GM21717 (cell line): Measurements from ENCODE around the gene RAD51B.
"Not testable (repeated sequence)": the region's sequence is repeated elsewhere in the genome, so short reads cannot be mapped to it uniquely, and the experiment has no call there.

Source experiments
- ATAC-seq: cut with Tn5 transposase; IDR thresholded peaks from one replicate; pipeline ENCODE4 v1.9.1; 2021; ENCODE audit warnings: mild to moderate bottlenecking, moderate library complexity; ENCODE audit not compliant: unreplicated experiment

Gene RAD51B

GRCh38 chr14:68652433-68652690, 832.8 kb downstream of the RAD51B start:
- ATAC-seq = no peak

DNA sequence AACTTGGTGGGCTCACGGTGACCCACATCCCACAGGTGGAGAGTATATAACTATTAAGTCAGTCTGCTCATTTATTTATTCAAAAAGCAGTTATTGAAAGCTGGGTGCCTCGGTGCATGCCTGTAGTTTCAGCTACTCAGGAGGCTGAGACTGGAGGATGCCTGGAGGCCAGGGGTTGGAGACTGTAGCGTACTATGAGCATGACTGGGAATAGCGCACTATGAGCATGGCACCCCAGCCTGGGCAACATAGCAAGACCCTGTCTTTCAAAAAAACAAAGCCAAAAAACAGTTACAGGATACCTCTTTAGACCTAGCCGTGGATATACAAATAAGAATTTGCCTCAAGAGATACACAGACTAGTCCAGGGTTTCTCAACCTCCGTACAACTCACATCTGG, 833.5 kb downstream of the RAD51B start:
- ATAC-seq = no peak

- ATAC-seq = no peak
These were observed 834.2 kb downstream of the RAD51B start for GRCh38 chr14:68653804-68654203.

DNA sequence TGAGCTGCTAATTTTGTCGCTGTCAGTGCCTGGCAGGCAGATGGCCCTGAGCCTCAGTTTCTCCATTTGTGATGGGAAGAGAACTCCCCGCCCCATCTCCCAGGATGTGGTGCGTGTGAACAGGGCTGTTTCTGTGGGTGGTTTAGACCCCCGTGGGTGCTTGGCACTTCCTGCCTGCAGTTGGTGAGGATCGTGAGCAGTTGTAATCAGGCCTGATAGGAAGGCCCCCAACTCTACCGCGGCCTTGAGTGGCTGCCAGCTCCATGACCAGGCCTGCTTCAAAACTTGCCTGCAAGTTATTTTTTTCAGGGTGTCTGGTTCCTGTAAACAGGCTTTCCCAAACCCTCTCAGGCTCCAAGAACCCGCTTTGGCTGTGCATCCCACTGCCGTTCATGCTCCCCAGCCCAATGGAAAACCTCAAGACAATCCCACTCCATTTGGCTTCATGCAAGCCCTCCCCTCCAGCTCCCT, 834.9 kb downstream of the RAD51B start:
- ATAC-seq = no peak

GRCh38 chr14:68655021-68655831, 835.6 kb downstream of the RAD51B start:
- no peak for ATAC-seq

- no peak for ATAC-seq
These were observed 836.3 kb downstream of the RAD51B start for GRCh38 chr14:68655911-68656316.

GRCh38 chr14:68656452-68656851, 836.9 kb downstream of the RAD51B start:
- no peak for ATAC-seq

GRCh38 chr14:68657300-68658028, 837.9 kb downstream of the RAD51B start:
- ATAC-seq = no peak

- ATAC-seq = no peak
These were observed 838.5 kb downstream of the RAD51B start for GRCh38 chr14:68658029-68658509.

- ATAC-seq = no peak
These were observed 839.7 kb downstream of the RAD51B start for GRCh38 chr14:68658943-68659931.

- ATAC-seq = no peak
These were observed 840.9 kb downstream of the RAD51B start for GRCh38 chr14:68660495-68660894.

GRCh38 chr14:68661226-68662225, 841.9 kb downstream of the RAD51B start:
- no peak for ATAC-seq

DNA sequence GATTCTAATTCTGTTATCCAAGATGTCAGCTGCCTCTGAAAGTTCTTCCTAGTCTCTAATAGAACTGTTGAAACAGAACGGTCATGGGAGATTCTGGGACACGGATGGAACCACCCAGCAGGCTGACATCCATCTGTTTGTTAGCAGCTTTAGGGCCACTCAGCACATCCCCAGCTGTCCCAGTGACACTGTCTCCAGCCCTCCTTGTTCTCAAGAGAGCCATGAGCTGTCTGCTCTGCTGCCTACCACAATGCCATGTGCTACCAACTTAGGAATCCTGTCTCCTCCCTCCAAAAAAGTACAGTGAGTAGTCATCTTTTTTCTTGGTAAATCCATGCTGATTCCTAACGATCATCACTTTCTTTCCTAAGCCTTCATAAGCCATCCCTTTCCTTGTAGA, 842.8 kb downstream of the RAD51B start:
- ATAC-seq = no peak

DNA sequence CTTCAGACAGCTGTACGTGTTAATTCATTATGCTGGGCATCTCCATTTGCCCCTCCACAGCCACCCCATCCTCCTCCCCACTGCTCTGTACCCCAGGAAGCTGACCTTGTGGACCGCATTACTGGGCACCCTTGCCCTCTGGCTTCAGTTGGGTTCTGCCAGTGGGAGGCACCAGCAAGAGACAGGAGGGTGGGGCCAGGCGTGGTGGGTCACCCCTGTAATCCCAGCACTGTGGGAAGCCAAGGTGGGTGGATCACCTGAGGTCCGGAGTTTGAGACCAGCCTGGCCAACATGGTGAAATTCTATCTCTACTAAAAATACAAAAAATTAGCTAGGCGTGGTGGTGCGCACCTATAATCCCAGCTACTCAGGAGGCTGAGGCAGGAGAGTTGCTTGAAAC, 843.2 kb downstream of the RAD51B start:
- not testable (repeated sequence) for ATAC-seq

- peak; percentile 66 for ATAC-seq
These were observed 844.0 kb downstream of the RAD51B start for GRCh38 chr14:68663385-68664076.

- ATAC-seq = no peak
These were observed 844.7 kb downstream of the RAD51B start for GRCh38 chr14:68664225-68664681.

- ATAC-seq = no peak
These were observed 845.6 kb downstream of the RAD51B start for GRCh38 chr14:68665131-68665530.

DNA sequence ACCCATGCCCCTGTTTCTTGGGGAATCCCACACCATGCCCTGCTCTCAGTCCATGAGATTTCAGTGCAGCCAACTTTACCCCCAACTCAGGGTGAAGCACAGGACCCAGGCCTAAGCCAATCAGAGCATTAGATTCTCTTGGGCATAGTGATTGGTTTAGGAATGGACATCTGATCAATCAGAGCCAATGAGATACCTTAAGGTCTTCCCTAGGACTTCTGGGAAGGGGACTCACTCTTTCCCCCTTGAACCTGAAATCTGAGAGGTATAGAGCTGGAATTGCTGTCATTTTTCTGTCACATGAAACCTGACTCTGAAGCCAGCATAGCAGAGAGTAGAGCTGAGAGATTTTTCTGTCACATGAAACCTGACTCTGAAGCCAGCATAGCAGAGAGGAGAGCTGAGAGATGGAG, 846.2 kb downstream of the RAD51B start:
- no peak for ATAC-seq

GRCh38 chr14:68666236-68666635, 846.7 kb downstream of the RAD51B start:
- no peak for ATAC-seq
